HG02981 (cell line): ENCODE measurements around the gene FMC1.
"Not testable (repeated sequence)": the region's sequence is repeated elsewhere in the genome, so short reads cannot be mapped to it uniquely, and the experiment has no call there.

Experiments
- ATAC-seq: cut with Tn5 transposase; IDR thresholded peaks from one replicate; pipeline ENCODE4 v1.9.1; 2021; ENCODE audit warnings: mild to moderate bottlenecking, moderate library complexity; ENCODE audit not compliant: unreplicated experiment

Gene FMC1

DNA sequence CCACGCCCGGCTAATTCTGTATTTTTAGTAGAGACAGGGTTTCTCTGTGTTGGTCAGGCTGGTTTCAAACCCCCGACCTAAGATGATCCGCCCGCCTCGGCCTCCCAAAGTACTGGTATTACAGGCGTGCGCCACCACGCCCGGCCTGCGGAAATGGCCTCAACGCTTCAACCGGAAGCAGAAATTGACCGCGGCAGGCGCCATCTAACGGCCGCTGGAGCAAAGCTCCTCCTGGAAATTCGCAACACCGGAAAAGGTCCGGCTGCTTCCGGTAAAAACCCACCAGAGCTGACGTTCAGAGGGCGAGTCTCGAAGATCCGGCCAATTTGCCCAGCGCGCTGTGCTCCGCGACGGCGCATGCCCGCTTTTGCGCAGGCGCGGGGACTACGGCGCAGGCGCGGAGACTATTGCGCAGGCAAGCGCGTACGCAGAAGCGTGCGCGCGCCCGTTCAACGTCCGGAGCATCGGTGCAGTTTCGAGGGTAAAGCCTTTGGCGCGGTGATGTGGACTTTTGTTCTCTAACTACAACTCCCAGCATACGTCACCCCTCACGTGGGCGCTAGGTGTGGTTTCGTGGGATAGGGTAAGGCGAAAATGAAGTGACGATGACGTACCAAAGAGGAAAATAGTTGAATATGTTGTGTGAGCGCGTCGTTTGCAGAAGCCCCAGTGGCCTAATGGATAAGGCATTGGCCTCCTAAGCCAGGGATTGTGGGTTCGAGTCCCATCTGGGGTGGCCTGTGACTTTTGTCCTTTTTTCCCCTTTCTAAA lies 915 bp upstream of the FMC1 start:
- ATAC-seq: peak; percentile 76

DNA sequence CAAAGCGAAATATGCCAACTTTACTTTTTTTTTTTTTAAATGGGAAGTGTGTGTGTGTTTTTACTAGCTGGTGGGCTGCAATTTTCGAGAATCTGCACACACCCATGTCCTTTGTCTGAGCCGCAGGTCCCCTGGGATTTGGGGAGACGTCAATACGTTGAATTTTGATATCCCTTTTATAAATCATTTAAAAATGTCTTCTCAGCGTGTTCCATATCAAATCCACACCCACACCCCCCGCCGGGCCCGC lies 404 bp upstream of the FMC1 start:
- no peak for ATAC-seq

DNA sequence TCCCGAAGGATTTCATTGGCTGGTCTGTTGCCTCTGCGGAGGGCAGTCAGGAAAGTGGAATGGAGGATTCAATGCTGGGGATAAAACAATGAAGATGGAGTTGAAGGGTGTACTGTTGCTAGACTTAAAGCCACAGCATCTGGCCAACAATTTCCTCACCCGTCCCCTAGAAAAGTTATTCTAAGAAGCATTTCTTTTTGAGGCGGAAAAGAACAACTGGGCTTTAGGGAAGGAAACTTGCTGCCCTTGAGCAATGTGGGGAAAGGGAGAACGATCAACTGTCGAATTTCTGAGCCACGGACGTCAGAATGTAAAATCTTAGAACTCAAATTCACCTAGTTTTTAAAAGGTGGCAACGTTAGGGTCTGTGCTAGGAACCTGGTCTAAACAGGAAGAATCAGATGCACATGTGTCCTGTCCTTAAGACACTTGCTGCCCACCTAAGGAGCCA lies 664 bp downstream of the FMC1 start:
- ATAC-seq: no peak

DNA sequence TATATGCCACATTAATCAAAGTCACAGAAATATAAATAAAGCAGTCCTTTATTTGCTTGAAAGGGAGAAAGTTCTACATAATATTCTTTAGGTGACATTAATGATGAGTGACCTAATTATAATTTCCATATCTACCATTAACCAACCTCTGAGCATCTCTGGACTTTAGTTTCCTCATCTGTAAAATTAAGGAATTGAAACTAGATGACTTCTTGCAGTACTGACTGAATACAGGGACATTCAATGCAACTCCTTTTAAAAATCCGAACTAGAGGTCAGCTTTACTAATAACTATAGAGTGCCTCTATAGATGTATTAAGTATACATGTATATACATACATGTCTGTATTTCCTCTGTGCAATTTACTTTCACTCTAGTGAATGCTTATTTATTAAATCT lies 3.9 kb downstream of the FMC1 start:
- no peak for ATAC-seq

DNA sequence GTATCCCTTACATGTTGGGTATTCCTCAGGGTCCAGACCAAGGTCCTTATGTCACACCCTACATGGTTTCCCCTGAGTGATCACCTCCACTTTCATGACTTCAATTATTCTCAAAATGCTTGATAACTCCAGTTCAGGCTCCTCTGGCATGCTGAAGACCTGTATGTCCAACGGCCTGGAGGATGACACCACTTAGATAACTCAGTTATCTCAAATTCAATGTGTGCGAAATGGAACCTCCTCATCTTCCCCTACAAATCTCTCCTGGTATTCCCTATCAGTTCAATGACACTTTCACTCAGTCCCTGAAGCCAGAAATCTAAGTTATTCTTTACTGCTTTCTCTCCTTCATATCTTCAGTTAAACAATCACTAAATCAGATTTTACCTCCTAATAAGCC lies 9.9 kb downstream of the FMC1 start:
- ATAC-seq: no peak

DNA sequence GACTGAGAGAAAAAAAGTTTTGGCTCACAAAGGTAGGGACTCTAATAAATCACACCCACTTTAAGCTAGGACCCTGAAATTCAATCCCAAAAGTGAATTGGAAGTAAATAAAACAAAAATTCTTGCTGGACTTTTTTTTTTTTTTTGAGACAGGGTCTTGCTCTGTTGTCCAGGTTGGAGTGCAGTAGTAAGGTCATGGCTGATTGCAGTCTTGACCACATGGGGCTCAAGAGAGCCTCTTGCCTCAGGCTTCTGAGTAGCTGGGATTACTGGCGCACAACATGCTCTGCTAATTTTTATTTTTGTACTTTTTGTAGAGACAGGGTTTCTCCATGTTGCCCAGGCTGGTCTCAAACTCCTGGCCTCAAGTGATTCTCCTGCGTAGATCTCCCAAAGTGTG lies 13.6 kb downstream of the FMC1 start:
- ATAC-seq: no peak

DNA sequence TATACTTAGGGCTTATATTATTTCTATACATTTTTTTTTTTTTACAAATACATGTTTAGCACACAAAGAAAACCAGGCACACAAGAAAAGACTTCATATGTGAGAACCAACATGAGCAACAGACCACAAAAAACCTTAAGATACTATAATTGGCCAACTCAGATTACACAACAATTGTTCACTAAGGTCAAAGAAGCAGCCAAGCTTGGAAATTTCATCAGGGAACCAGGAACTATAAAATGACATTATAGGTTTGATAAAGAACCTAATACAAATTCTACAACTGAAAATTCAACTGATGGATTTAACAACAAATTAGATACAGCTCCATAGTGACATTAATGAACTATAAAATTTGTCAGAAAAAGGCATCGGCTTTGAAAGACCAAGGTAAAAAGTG lies 14.2 kb downstream of the FMC1 start:
- no peak for ATAC-seq

DNA sequence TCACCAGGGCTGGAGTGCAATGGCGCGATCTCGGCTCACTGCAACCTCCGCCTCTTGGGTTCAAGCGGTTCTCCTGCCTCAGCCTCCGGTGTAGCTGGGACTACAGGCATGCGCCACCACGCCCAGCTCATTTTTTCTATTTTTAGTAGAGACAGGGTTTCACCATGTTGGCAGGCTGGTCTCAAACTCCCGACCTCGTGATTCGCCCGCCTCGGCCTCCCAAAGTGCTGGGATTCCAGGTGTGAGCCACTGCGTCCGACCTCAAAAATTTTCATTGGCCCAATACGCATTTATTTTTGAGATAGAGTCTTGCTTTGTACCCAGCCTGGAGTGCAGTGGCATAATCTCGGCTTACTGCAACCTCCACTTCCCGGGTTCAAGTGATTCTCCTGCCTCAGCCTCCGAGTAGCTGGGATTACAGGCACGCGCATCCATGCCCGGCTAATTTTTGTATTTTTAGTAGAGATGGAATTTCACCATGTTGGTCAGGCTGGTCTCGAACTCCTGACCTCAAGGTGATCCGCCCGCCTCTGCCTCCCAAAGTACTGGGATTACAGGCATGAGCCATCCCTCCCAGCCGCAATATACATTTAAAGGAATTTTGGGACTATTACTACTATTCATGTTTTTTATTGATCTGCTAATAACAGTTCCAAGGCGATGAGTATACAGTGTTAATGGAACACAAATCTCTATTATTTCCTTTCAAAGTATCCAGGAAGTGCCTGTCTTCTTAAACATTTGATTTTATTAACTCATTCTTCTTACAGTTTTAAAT lies 16.8 kb downstream of the FMC1 start:
- not testable (repeated sequence) for ATAC-seq

DNA sequence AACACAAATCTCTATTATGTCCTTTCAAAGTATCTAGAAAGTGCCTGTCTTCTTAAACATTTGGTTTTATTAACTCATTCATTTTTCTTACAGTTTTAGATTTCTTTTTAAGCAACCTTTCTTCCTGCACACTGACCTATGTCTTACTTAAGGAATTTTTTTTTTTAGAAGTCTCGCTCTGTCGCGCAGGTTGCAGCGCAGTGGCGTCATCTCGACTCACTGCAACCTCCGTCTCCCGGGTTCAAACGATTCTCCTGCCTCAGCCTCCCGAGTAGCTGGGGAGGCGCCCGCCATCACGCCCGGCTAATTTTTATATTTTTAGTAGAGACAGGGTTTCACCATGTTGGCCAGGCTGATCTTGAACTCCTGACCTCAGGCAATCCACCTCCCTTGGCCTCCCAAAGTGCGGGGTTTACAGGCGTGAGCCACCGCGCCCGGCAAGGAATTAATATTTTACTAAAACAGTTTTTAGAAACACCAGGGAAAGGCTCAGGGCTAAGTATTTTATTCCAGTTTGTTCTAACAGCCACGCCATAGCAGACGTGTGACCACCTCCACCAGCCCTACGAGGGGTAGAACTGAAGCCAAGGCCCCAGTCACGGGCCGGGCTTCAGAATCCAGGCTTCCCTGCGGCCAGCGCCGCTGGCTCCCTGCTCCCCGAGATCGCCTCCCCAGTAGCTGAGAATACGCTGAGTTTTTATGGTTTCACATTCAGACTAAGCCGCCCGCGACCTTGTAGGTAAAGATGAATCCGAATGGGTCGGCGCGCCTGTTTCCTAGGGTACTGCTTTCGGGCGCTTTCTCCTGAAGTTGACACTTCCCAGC lies 17.6 kb downstream of the FMC1 start:
- no peak for ATAC-seq

DNA sequence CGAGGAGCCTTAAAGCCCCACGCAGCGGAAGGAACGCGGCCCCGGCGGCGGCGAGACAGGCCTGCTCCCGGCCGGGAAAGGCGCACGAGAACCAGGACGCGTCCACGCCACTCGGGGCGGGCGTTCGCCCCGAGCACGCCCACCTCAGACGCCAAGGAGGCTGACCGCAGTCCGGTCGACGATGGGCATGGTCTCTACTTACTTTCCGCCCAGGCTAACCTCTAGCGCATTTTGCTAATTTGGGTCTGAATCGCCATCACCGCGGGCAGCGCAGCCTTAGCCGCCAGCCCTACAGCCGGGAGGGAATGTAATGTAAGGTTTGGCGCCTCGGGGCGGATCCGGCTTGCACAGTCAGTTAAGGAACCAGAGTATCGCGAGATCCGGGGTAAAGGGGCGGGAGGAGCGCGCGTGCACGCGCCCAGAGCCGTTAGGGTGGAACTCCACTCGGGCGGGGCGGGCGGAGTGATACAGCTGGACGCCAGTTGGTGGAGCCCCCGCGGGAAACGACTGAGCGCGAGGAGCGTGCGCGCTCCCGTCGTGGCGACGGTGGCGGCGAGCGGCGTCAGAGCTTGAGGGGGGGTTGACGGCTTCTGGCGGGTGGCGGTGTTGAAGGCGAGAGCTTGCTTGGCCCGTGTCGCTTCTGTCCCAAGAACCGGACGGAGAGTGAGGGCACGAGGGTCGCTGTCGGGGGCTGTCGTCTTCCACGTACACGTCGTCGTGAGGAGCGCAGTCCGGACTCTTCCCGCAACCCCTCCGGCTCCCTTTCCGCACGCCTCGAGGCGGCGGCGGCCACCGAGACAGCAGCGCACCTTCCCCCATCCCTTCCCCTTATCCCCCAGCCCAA lies 18.5 kb downstream of the FMC1 start, which contains the start of gene LUC7L2:
Gene LUC7L2, plus strand, starts transcription at position 529 of the 844 bp plus-strand sequence. CDS start 368 bp downstream, outside the sequence.
- ATAC-seq: peak; percentile 67

DNA sequence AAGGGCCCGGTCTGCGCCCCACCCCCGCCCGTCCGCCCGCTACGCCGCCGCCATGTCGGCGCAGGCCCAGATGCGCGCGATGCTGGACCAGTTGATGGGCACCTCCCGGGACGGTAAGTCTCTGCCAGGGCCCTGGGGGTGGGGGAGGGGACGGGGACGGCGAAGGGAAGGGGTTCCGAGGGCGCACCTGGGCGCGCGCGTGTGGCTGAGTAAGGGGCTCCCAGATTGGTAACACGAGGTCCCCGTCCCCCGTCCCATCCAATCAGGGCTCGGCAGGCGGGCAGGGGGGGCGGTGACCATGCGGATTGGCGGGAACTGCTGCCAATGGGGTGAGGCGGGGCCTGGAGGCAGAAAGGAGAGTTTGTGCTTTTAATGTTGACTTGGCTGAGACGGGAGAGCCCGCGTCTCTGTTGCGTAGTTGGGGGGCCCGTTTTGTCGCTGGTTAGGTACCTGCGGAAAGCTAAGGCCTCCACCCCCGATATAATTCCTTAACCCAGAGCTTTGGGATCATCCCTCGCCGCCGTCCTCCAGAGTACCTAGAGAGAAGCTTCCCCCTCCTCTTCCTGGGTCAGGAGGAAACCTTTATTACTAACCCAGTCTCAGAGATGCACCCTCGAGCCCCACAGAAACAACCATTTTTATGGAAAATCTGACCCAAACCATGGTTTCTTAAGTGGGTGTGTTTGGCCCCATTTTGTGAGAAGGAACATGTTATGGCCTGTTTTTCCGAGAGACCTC lies 19.2 kb downstream of the FMC1 start:
- peak; percentile 67 for ATAC-seq

DNA sequence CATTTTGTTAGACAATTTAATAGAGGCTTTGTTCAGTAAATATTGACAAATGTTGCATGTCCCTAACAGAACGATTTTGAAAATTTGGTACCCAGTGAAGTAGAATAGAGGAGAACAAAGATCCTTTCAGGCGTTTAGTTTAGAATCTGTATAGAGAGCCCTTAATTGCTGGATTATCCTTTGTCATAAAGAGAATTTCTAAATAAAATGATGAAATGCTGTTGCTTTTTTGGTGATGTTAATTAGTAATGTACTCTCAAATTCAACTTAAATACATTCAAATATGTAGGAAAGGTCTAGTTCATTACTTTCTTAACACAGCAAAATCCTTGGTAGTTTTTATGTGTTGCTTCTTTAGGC lies 19.8 kb downstream of the FMC1 start:
- ATAC-seq: no peak

DNA sequence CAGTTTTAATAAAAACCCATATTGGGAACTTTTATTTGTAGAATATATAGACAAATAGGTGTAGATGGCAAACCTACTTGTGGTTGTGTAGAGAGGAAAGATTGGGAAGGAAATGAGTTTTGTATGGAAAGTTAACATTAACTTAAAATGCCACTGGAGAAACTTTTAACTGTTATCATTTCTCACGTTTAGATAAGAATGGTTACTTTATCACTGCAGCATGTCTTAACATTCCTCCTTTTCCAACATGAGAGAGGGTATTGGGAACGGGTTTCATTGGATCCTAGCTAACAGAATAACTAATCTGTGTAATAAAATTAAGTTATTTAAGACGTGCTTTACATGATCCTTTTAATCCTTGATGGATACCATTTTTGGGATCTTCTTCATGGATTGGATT lies 20.4 kb downstream of the FMC1 start:
- no peak for ATAC-seq

DNA sequence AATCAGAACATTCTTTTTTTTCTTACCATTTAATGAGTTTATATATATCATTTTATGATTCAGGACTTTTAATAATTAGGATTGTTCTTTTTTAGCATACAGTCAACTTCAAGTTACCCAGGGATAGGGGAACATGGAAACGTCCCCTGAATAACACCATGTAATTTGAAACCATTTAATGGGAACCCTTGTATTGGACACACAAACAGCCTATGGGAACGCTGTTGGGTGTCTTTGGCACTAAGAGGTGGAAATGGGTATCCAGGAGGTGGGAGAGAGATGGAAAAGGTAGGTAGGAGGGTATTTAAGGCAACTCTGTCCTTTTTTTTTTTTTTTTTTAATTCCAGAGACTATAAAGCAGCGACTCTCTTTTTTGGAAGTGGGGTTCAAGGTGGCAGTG lies 21.2 kb downstream of the FMC1 start:
- no peak for ATAC-seq

DNA sequence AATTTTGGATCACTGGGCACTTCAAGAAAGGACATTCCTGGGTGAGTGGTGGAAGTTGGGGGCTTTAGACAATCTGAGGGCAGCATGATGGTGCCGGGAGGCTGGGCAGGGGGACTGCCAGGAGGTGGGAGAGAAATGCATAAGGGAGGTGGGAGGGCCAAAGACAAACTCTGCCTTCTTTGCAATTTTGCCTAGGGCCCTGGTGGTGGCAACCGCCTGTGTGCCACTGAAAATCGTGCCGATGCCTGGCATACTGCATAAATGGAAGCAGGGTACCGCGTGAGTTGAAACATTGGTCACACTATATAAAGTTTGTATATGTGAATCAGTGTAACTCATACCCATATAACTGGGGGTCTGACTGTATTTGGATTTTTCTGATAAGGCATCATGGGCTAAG lies 21.8 kb downstream of the FMC1 start:
- ATAC-seq: no peak

DNA sequence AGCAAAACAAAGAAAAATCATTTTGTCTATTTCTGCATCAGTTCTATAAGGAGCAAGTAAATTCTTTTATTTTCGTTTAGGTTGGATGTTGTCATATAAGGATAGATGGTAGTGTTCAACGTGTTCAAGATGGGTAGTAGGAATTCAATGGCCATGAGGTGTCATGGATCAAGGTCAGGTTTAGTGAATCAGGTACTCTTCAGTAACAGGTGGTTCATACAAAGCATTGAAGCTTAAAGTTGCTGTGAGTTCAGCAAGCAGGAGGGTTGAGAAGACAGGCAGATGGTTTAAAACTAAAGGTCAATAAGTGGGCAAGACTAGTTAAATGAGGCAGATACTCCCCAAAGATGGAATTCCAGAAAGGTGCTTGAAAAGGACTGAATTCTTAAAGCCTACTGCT lies 24.2 kb downstream of the FMC1 start:
- no peak for ATAC-seq

DNA sequence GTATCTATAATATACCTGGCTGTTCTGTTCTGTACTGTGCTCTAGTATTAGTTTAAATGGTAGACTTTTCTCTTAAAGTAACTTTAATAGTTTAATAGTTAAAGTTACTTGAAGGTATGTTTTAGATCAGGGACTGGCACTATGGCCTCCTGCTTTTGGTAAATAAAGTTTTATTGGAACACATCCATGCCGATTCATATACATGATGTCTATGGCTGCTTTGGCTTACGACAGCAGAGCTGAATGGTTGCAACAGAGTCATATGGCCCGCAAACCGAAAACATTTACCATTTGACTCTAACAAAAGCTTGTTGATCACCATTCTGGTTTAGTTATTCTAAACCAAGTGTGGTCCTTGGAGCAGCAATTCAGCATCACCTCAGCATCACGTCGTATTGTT lies 25.3 kb downstream of the FMC1 start:
- no peak for ATAC-seq

DNA sequence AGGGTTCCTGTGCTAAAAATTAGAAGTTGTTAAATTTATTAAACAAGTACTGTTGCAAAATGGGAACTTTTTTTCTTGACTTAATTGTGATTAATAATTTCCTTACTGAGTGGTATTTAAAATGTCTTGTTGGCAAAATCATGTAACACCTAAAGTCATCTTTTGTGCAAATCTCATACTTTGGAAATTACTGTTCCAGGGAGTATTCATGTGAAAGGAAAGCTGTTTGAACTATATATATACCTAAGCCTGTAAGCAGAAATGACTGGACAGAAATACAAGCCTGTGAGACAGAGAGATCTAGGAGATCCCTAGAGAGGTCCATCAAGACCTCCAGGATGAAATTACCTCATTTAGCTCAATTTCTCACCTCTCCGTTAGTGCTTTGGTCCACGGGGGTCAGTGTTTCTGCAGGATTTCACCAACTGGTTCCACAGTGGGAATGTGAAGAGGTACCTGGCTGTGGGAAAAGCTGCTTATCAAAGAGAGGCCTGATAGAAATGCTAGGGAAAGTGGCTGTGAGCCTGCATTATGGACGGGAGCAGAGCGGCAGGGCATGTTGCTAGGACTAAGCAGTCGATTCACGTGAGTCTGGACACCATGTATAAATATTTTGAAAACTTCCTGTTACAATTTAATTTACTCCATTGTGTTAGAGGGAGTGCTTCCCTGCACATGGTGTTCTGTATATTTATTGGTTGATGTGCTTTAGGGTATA lies 26.5 kb downstream of the FMC1 start:
- ATAC-seq: no peak

DNA sequence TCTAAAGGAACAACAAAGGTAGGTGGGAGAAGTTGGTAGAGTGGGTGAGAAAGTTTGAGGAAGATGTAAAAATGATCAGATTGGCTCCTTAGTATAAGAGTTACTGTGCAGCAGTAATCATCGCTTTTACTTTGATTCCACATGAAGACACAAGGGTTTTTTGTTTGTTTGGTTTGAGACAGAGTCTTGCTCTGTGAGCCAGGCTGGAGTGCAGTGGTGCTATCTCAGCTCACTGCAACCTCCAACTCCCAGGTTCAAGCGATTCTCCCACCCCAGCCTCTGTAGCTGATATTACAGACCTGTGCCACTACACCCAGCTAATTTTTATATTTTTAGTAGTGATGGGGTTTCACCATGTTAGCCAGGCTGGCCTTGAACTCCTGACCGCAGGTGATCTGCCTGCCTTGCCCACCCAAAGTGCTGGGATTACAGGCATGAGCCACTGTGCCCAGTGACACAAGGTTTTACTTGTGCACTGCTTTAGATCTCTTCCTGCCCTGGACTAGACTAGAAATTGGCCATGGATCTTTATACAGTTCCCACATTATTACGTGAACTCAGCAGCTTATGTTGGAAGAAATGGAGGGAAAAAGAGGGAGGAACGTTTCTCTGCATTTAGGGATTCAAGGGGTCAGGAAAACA lies 29.3 kb downstream of the FMC1 start:
- ATAC-seq: no peak
